Suppressor macrophage treated with lipopolysaccharide for 1 hour (primary cell): Measurements from ENCODE around the gene GPC5.
"Not testable (repeated sequence)": the region's sequence is repeated elsewhere in the genome, so short reads cannot be mapped to it uniquely, and the experiment has no call there.

ENCODE experiments used
- DNase-seq, 3 donors: peaks; one replicate each; pipeline ENCODE4 v3.0.0-alpha.2; 2020 to 2022

Gene GPC5

GRCh38 chr13:92196591-92197256 lies 798.3 kb downstream of the GPC5 start:
- no peak for DNase-seq

- no peak for DNase-seq
These were observed 799.2 kb downstream of the GPC5 start for GRCh38 chr13:92197669-92198068.

- DNase-seq: no peak
These were observed 820.2 kb downstream of the GPC5 start for GRCh38 chr13:92218615-92219014.

- no peak for DNase-seq
These were observed 823.5 kb downstream of the GPC5 start for GRCh38 chr13:92221916-92222315.

GRCh38 chr13:92224052-92224821 lies 825.8 kb downstream of the GPC5 start:
- DNase-seq: no peak

- no peak for DNase-seq
These were observed 826.4 kb downstream of the GPC5 start for GRCh38 chr13:92224825-92225224.

- no peak for DNase-seq
These were observed 827.4 kb downstream of the GPC5 start for GRCh38 chr13:92225861-92226260.

GRCh38 chr13:92232871-92233270 lies 834.5 kb downstream of the GPC5 start:
- DNase-seq: no peak

- DNase-seq: no peak
These were observed 853.3 kb downstream of the GPC5 start for GRCh38 chr13:92251671-92252210.

- no peak for DNase-seq
These were observed 857.1 kb downstream of the GPC5 start for GRCh38 chr13:92255526-92255925.

GRCh38 chr13:92256211-92256610 lies 857.8 kb downstream of the GPC5 start:
- DNase-seq: no peak

GRCh38 chr13:92259046-92259445 lies 860.6 kb downstream of the GPC5 start:
- no peak for DNase-seq

GRCh38 chr13:92259523-92259922 lies 861.1 kb downstream of the GPC5 start:
- no peak for DNase-seq

- DNase-seq: no peak
These were observed 861.9 kb downstream of the GPC5 start for GRCh38 chr13:92260363-92260762.

- DNase-seq: no peak
These were observed 863.8 kb downstream of the GPC5 start for GRCh38 chr13:92262100-92262788.

- DNase-seq: no peak
These were observed 867.0 kb downstream of the GPC5 start for GRCh38 chr13:92265408-92265807.

GRCh38 chr13:92270990-92271389 lies 872.6 kb downstream of the GPC5 start:
- no peak for DNase-seq

- no peak for DNase-seq
These were observed 873.8 kb downstream of the GPC5 start for GRCh38 chr13:92272177-92272576.

GRCh38 chr13:92280986-92281385 lies 882.6 kb downstream of the GPC5 start:
- DNase-seq: not testable (repeated sequence)

- not testable (repeated sequence) for DNase-seq
These were observed 892.4 kb downstream of the GPC5 start for GRCh38 chr13:92290718-92291307.

- not testable (repeated sequence) for DNase-seq
These were observed 896.1 kb downstream of the GPC5 start for GRCh38 chr13:92294533-92294932.

- not testable (repeated sequence) for DNase-seq
These were observed 897.8 kb downstream of the GPC5 start for GRCh38 chr13:92296154-92296671.
